Ovary (tissue), 3 donors: ENCODE measurements around the gene PIH1D1.

Experiments used
- POLR2A ChIP-seq: fragments of 450-650 bp; IDR thresholded peaks from one replicate; pipeline ENCODE4 v1.6.1; 2017; ENCODE audit warnings: antibody characterized with exemption, mild to moderate bottlenecking, moderate library complexity
- TF ChIP-seq, protein P1 (sequence below), 3 donors: fragments of 450-650 bp in 2 of 3; fragments of 200-600 bp in 1 of 3; IDR thresholded peaks; one replicate each; pipeline versions ENCODE4 v1.5.1 to v1.8.0; 2016 to 2022; ENCODE audit warnings: antibody characterized with exemption in 3 of 3, mild to moderate bottlenecking in 1 of 3
- donor health status: DM: no; HTN: no; CAD: no.

DNA sequence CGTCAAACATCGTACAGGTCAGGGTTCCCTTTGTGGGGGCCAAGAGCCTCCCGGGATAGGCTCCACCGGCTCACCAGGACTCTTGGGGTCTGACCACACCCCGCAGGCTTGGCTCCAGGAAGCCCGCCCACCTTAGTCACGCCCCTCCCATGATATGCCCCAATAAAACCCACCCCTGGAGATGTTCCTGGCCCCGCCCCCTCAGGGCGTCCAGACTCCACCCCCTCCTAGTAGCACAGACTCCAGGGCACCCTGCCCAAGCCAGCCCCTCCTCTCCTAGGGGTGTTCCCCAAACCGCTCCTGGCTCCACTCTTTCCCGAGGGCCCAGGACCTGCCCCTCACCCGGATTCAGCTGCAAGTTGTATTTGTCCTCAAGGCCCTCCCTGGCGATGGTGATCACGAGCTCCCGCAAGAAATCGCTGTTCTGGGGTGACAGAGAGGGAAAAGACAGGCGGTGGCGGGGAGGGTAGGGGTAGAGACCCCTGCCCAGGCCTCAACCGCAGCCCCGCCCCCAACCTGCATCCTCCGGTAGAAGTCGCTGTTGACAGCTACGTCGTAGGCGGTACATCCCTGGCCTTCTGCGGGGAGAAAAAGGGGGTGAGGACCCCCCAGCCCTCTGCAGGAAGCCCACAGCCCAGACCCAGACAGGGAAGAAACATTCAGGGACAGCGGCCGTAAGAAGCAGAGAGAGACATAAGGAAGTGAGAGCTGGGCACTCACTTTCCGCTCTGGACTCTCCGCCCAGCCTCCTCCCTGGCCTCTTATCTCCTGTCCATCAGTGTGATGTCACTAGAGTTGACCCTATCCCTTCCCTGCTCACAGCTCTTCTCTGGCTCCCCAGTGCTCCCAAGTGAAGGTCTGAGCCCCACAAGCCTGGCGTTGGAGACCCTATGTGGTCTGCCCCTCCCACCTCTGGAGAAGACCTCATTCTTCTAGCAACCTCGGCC is 3.9 kb downstream of the PIH1D1 start:
- TF ChIP-seq POLR2A, result no peak
- TF ChIP-seq, protein P1, sequence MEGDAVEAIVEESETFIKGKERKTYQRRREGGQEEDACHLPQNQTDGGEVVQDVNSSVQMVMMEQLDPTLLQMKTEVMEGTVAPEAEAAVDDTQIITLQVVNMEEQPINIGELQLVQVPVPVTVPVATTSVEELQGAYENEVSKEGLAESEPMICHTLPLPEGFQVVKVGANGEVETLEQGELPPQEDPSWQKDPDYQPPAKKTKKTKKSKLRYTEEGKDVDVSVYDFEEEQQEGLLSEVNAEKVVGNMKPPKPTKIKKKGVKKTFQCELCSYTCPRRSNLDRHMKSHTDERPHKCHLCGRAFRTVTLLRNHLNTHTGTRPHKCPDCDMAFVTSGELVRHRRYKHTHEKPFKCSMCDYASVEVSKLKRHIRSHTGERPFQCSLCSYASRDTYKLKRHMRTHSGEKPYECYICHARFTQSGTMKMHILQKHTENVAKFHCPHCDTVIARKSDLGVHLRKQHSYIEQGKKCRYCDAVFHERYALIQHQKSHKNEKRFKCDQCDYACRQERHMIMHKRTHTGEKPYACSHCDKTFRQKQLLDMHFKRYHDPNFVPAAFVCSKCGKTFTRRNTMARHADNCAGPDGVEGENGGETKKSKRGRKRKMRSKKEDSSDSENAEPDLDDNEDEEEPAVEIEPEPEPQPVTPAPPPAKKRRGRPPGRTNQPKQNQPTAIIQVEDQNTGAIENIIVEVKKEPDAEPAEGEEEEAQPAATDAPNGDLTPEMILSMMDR (IDR thresholded peaks at IDR 0.05), result no peak
